B cell (primary cell): ENCODE results near the gene ATRNL1. TPM values are rescaled to one million over a fixed set of nuclear protein-coding genes. Genes with fewer than 3 reads are reported as not detected.

Experiments used
- ATAC-seq: fragments of 200-7000 bp; cut with Tn5 transposase; one replicate; pipeline ENCODE4 v1.10.0; 2021; ENCODE audit warnings: low read depth, mild to moderate bottlenecking, moderate number of reproducible peaks, moderate library complexity
- CTCF ChIA-PET: fragments of 350-600 bp; sonication (Branson Sonifier 250); formaldehyde crosslinking; loops from one replicate; lab custom pipeline; 2021; ENCODE audit warnings: antibody characterized with exemption, inconsistent platforms; lab: Charles Lee
- POLR2A ChIA-PET: fragments of 350-600 bp; sonication (Branson Sonifier 250); formaldehyde crosslinking; loops from one replicate; lab custom pipeline; 2021; ENCODE audit warnings: antibody characterized with exemption; lab: Charles Lee
- DNase-seq: peaks from one replicate; pipeline ENCODE4 v3.0.0; 2013
- H2AFZ ChIP-seq: 2 replicates; pipeline ENCODE4 v1.6.1; 2012; ENCODE audit warnings: mild to moderate bottlenecking, low read depth, low read length; ENCODE audit not compliant: insufficient read depth, poor library complexity, severe bottlenecking
- H3K27ac ChIP-seq, 2 donors: 1 replicate in 1 of 2; 2 replicates in 1 of 2; pipeline ENCODE4 v1.5.1; 2012 to 2013; ENCODE audit warnings: low read length in 2 of 2, mild to moderate bottlenecking in 2 of 2, moderate library complexity in 1 of 2
- H3K27me3 ChIP-seq, 4 experiments: fragments of 200-600 bp in 1 of 4; sonication (generic) in 1 of 4; replicated peaks in 1 of 4; 1 replicate in 2 of 4; 2 replicates in 2 of 4; pipeline versions ENCODE4 v1.6.1 to v1.7.0; 2013 to 2016; ENCODE audit warnings: low read length in 3 of 4, mild to moderate bottlenecking in 2 of 4, mixed read lengths in 1 of 4, moderate library complexity in 1 of 4; ENCODE audit not compliant: insufficient read depth in 4 of 4, control insufficient read depth in 3 of 4; ENCODE audit errors: control extremely low read depth in 1 of 4
- H3K36me3 ChIP-seq, 2 experiments: replicated peaks in 1 of 2; 1 replicate in 1 of 2; 2 replicates in 1 of 2; pipeline versions ENCODE4 v1.6.1 to v1.7.1; 2013; ENCODE audit warnings: low read length in 1 of 2; ENCODE audit not compliant: insufficient read depth in 2 of 2, control insufficient read depth in 1 of 2; ENCODE audit errors: control extremely low read depth in 1 of 2, extremely low read depth in 1 of 2
- H3K4me1 ChIP-seq, 2 donors: fragments of 200-600 bp in 1 of 2; sonication (generic) in 1 of 2; 1 replicate in 1 of 2; 2 replicates in 1 of 2; pipeline versions ENCODE4 v1.5.1 to v1.6.1; 2013 to 2017; ENCODE audit warnings: low read length in 2 of 2; ENCODE audit not compliant: control insufficient read depth in 2 of 2, insufficient read depth in 2 of 2
- H3K4me2 ChIP-seq: replicated peaks from 2 replicates; pipeline ENCODE3; 2012; ENCODE audit warnings: mild to moderate bottlenecking, low read depth, low read length; ENCODE audit not compliant: poor library complexity, severe bottlenecking
- H3K4me3 ChIP-seq, 5 experiments: fragments of 200-600 bp in 1 of 5; sonication (generic) in 1 of 5; 1 replicate in 3 of 5; 2 replicates in 2 of 5; pipeline versions ENCODE4 v1.5.1 to v1.7.0; 2011 to 2016; ENCODE audit warnings: low read length in 4 of 5, mild to moderate bottlenecking in 4 of 5, low read depth in 2 of 5, control low read depth in 1 of 5, moderate library complexity in 1 of 5; ENCODE audit not compliant: insufficient read depth in 1 of 5; ENCODE audit errors: control extremely low read depth in 1 of 5, extremely low read depth in 1 of 5
- H3K79me2 ChIP-seq: fragments of 200-600 bp; sonication (generic); one replicate; pipeline ENCODE4 v1.6.0; 2016; ENCODE audit warnings: low read length; ENCODE audit not compliant: control insufficient read depth, insufficient read depth
- H3K9ac ChIP-seq: fragments of 200-600 bp; sonication (generic); 2 replicates; pipeline ENCODE4 v1.6.1; 2017; ENCODE audit warnings: mild to moderate bottlenecking, low read length, moderate library complexity
- H3K9me3 ChIP-seq, 3 donors: one replicate each; pipeline versions ENCODE4 v1.6.1 to v1.7.1; 2013; ENCODE audit warnings: low read length in 2 of 3; ENCODE audit not compliant: control insufficient read depth in 2 of 3, insufficient read depth in 1 of 3; ENCODE audit errors: control extremely low read depth in 1 of 3
- H4K20me1 ChIP-seq: 2 replicates; pipeline ENCODE4 v1.6.0; 2012; ENCODE audit warnings: mild to moderate bottlenecking, low read length; ENCODE audit not compliant: insufficient read depth, control insufficient read depth, poor library complexity, severe bottlenecking
- H3K27ac Mint-ChIP-seq: one replicate; pipeline ENCODE4 v1.8.0; 2021; ENCODE audit warnings: mixed read lengths
- H3K27me3 Mint-ChIP-seq: one replicate; pipeline ENCODE4 v1.8.0; 2021; ENCODE audit warnings: mixed read lengths
- H3K4me1 Mint-ChIP-seq: one replicate; pipeline ENCODE4 v1.8.0; 2021; ENCODE audit warnings: mixed read lengths
- H3K4me3 Mint-ChIP-seq: one replicate; pipeline ENCODE4 v1.8.0; 2021; ENCODE audit warnings: mixed read lengths
- H3K9me3 Mint-ChIP-seq: one replicate; pipeline ENCODE4 v1.8.0; 2022; ENCODE audit warnings: mixed read lengths; ENCODE audit not compliant: insufficient read depth
- EZH2 ChIP-seq: IDR thresholded peaks from 2 replicates; pipeline ENCODE4 v1.6.1; 2012; ENCODE audit warnings: borderline replicate concordance, low read depth, mild to moderate bottlenecking, moderate library complexity, low read length; ENCODE audit not compliant: insufficient read depth, poor library complexity, severe bottlenecking
- WGBS: methylation state at CpG from one replicate; pipeline ENCODE4 v1.1.5; 2013; ENCODE audit warnings: missing lambda C conversion rate; ENCODE audit not compliant: insufficient coverage; 5-methylcytosine and 5-hydroxymethylcytosine counted together
- intact Hi-C: fragments of 100-400 bp; cut with micrococcal nuclease; formaldehyde crosslinking; loops from one replicate; pipeline ENCODE4 v1.10.0; 2022
- polyA plus RNA-seq: library from polyadenylated mRNA; depleted of rRNA; stranded (reverse); fragments of >200 nt; gene quantifications from 2 replicates; pipeline ENCODE4 v1.2.3, GENCODE V29; 2012
- total RNA-seq, 2 donors: library from RNA; stranded (reverse); fragments of 120-200 nt in 1 of 2; gene quantifications; 1 replicate in 1 of 2; 2 replicates in 1 of 2; pipeline versions ENCODE4 v1.2.3 to v1.2.4, GENCODE V29; 2013 to 2022
- TF ChIP-seq, protein P1 (sequence below): fragments of 200-600 bp; IDR thresholded peaks from one replicate; pipeline ENCODE4 v1.8.0; 2022; ENCODE audit warnings: antibody characterized with exemption, mild to moderate bottlenecking

The ATRNL1 gene
- total and polyA plus RNA-seq, 2 donors (not counting 1 experiment from before 2014, with no cell fraction given) = 0.24 to 2.2 TPM

DNA sequence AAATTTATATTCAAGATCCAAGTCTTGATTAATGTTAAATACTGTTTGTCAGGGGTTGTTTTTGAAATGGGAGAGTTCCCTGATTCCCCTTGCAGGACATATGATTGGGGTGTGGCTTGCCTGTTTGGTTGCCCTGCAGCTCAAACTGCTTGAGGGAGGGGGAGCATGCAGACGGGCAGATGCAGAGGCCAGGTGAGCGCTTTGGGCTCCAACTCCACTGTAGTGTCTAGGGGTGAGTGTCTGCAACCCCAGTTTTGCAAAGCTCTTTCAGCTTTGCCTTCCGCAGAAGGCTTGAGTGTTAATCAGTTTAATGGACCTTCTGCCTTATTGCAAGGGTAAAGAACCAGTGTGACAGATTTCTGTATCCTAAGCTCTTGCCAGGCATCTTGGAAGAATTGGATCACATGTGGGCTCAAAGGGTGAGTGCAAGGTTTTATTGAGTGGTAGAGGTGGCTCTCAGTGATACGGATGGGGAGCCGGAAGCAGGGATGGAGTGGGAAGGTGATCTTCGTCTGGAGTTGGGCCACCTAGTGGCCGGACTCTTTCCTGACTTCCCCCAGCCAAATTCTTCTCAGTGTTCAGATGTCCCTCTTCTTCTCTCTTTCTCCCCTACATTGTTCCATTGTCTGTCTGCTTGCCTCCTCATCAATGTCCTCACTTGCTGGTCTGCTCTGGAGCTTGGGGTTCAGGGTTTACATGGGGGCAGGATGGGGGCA lies 479.7 kb downstream of the ATRNL1 start:
- Histone ChIP-seq H4K20me1 (no peaks in the 10 kb centered on the region), H3K4me3 (no peak overlapping the region), H3K27me3 (no peaks in the 10 kb centered on the region), H3K36me3 (no peaks in the 10 kb centered on the region), H3K9me3 (peaks cover 0 to 4% (median 0%) of the 10 kb centered on the region in 3 donors), H3K4me1 (no peaks in the 10 kb centered on the region), H3K27ac (no peak overlapping the region), H3K4me2 (no peak overlapping the region), H3K79me2 (no peaks in the 10 kb centered on the region), H3K9ac (no peak overlapping the region), H2AFZ (no peak overlapping the region)
- ChIA-PET POLR2A (no interaction called here), CTCF (no interaction called here)
- TF ChIP-seq, protein P1, sequence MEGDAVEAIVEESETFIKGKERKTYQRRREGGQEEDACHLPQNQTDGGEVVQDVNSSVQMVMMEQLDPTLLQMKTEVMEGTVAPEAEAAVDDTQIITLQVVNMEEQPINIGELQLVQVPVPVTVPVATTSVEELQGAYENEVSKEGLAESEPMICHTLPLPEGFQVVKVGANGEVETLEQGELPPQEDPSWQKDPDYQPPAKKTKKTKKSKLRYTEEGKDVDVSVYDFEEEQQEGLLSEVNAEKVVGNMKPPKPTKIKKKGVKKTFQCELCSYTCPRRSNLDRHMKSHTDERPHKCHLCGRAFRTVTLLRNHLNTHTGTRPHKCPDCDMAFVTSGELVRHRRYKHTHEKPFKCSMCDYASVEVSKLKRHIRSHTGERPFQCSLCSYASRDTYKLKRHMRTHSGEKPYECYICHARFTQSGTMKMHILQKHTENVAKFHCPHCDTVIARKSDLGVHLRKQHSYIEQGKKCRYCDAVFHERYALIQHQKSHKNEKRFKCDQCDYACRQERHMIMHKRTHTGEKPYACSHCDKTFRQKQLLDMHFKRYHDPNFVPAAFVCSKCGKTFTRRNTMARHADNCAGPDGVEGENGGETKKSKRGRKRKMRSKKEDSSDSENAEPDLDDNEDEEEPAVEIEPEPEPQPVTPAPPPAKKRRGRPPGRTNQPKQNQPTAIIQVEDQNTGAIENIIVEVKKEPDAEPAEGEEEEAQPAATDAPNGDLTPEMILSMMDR = no peak
- no peak for TF ChIP-seq EZH2
- 71% methylated on average over 6 of the region's 7 CpGs for WGBS
- Mint-ChIP-seq H3K27me3 (no peaks in the 10 kb centered on the region), H3K4me3 (no peak overlapping the region), H3K4me1 (no peaks in the 10 kb centered on the region), H3K9me3 (no peaks in the 10 kb centered on the region), H3K27ac (no peak overlapping the region)
- no peak for DNase-seq
- intact Hi-C loops = no loop called here
- ATAC-seq = no peak

DNA sequence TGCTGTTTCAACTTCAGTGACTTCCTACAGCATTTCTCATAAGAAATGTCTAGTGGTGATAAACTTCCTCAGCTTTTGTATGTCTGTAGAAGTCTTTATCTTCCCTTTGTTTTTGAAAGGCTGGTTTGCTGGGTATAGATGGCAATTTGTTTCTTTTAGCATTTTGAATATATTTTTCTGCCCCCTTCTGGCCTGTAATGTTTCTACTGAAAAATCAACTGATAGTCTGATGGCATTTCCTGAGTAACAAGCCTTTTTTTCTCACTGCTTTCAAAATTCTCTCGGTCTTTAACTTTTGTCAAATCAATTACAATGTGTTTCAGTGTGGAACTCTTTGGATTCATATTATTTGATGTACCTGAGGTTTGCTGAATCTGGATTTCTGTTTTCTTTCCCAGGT lies 487.1 kb downstream of the ATRNL1 start:
- no peak overlapping the region for H2AFZ ChIP-seq
- no peaks in the 10 kb centered on the region for H3K27me3 ChIP-seq
- intact Hi-C loops = no loop called here
- no peak for ATAC-seq
- H3K9me3 Mint-ChIP-seq = peaks cover 6% of the 10 kb centered on the region
- no peaks in the 10 kb centered on the region for H4K20me1 ChIP-seq
- no peak overlapping the region for H3K4me3 ChIP-seq
- no peak overlapping the region for H3K27ac Mint-ChIP-seq
- no peaks in the 10 kb centered on the region for H3K4me1 ChIP-seq
- no peak overlapping the region for H3K27ac ChIP-seq
- no peak overlapping the region for H3K9ac ChIP-seq
- ChIA-PET POLR2A (no interaction called here), CTCF (no interaction called here)
- no peak for DNase-seq
- WGBS = no CpG with 5 or more reads among the region's 1 CpG
- no peaks in the 10 kb centered on the region for H3K27me3 Mint-ChIP-seq
- no peak overlapping the region for H3K4me3 Mint-ChIP-seq
- TF ChIP-seq EZH2 = no peak
- TF ChIP-seq, protein P1 = no peak
- H3K9me3 ChIP-seq = no peaks in the 10 kb centered on the region
- H3K36me3 ChIP-seq = no peaks in the 10 kb centered on the region
- no peak overlapping the region for H3K4me2 ChIP-seq
- H3K4me1 Mint-ChIP-seq = no peaks in the 10 kb centered on the region
- H3K79me2 ChIP-seq = no peaks in the 10 kb centered on the region
